T follicular helper cell (primary cell): Measurements from ENCODE around the gene MN1.

Experiments used
- DNase-seq: peaks from one replicate; pipeline ENCODE4 v3.0.0-alpha.2; 2020; ENCODE audit warnings: low read depth

Gene MN1

DNA sequence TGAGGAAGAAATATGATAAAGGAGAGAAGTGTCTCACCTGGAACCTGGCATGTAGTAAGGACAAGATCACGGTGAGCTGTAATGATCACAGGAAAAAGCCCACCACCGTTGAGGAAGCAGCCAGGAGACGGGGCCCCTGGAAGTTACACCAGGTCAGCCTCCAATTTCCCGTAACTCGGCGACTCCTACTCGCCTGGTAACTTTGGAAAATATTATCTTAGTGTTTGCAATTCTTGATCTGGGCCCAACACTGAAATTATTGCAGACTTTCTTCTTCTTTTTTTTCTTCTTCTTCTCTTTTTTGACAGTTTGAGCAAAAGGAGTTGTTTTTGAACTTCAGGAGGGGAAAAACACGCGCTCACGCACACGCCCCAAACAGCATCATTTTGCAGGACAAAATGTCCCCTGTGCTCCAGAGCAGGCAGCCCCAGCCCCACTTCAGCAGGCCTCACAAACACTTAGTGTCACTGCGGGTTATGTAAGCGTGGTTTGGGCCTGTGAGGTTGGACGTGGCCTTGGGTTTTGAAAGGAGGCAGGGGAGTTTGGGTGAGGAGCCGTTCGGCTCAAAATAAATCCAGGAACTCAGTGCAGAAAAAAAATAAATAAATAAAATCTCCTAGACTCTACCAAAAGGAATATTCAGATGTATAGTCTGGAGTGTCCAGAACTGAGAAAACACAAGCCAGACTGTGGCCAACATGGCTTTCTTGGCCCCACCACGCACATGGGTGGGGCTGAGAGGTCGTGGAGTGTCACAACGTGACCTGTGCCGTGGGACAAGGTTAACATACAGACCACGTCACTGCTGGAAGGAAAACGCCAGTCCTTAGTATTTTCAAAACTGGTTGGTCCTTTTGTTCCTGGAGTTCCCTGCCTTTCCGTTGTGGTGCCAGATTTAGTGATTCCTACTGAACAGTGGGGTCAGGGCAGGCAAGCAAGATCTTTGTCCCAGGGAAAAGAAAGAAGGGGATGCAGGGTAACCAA, 26.3 kb upstream of the MN1 start:
- DNase-seq = no peak

DNA sequence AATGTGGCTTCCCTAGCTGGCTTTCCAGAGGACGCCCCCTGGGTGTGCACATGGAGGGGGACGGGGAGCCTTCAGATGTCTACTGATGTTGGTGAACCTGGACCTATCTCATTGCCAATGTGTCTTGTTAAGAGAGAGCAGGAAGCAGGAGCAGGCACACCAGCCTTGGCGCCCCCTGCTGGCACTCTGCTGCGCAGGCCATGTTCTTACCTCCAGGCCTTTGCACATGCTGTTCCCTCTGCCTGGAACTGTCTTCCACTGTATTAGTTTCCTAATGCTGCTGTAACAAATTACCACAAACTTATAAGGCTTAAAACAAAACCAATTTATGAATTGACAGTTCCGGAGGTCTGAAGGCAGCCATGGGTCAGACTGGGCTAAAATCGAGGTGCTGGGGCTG, 23.6 kb upstream of the MN1 start:
- no peak for DNase-seq

DNA sequence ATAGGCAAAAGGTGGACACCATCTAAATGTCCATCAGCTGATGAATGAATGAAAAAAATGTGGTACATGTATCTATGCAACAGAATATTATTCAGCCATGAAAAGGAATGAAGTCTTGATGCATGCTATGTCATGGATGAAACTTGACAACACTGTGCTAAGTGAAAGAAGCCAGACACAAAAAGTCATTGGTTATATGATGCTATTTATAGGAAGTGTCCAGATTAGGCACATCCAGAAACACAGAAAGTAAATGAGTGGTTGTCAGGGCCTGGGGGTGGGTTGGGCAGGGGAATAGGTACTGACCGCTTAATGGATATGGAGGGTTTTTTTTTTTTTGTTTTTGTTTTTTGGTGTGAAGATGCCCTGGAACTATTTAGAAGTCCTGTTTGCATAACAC, 21.7 kb upstream of the MN1 start:
- DNase-seq = no peak

DNA sequence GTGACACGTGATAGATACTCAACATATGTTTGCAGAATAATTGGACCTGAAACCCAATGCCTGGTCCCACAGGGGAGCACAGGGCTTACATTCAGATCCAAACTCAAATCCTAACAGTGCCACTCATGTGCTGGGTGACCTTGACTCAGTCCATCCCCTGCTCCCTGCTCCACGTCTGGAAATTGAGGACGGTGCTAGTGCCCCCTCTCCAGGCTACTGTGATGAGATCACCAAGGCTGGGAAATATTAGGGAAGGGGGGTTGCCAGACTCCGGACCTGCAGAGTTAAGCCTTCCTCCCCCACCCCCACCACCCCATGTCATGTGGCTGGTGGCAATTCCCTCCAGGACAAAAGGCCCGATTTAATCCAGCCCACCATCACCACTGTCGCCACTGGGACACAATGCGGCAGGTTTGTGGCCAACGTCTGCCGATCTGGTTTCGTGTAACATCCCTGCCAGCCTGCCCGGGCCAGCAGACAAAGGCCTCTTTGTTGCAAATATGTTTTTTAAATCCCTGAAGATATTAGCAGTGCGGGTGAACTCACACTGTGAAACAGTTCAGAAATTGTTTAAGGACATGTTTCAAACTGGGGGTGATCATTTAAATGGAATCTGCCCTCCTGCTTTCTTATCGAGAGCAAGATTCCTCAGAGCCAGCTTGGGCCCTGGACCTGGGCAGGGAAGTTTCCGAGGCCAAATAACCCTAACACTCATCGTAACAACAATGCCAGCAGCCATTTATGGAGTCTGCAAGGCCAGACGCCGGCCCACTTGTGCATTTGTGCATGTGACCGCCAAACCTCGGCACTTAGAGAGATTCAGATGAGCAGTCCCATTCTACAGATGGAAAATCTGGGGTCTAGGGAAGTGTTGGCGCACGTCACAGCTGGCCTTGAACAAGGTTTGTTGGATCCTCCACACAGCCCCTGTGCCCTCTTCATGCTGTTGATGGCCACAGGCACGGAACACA, 19.6 kb upstream of the MN1 start:
- DNase-seq = no peak

DNA sequence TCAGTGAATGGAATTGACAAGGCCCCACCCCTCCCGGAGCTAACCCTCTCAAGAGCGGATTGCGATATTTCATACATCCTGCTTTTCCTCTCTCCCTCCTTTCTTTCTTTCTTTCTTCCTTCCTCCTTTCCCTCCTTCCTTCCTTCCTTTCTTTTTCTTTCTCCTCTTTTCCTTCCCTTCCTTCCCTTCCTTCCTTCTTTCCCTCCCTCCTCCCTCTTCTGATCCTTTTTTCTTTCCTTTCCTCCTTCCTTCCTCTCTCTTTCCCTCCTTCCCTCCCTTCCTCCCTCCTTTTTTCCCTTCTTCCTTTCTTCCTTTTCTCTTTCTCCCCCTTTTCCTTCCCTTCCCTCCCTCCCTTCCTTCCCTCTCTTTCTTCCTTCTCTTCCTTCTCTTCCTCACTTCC, 15.0 kb upstream of the MN1 start:
- no peak for DNase-seq

DNA sequence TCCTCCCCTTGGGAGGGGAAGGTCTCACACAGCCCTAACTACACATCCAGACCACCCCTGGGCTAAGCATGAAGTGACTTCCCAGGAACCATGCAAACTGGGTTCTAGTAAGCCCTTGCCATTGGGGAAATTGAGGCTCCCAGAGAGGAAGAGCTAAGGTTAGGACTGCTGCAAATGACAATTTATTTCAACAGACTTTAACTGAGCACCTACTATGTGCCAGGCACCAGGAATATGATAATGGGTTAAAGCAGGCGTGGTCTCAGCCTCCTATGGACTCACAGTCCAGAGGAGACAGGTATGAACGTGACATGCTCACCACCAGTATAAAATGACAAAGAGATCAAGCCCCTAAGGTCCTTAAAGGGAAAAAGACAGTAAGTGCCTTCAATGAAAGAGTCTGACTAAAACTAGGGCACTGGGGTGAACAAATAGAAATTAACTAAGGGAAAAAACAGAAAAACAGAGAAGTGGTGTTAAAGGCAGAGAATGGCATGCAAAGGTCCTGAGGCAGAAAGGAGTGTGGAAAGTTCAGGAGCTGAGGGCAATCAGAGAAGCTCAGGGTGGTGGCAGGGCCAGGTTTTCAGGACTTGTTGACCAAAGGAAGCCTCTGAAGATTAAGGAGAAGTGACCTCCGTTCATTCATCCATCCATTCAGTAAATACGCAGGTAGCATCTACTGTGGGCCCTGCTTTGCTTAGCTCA, 14.4 kb upstream of the MN1 start:
- DNase-seq = no peak

DNA sequence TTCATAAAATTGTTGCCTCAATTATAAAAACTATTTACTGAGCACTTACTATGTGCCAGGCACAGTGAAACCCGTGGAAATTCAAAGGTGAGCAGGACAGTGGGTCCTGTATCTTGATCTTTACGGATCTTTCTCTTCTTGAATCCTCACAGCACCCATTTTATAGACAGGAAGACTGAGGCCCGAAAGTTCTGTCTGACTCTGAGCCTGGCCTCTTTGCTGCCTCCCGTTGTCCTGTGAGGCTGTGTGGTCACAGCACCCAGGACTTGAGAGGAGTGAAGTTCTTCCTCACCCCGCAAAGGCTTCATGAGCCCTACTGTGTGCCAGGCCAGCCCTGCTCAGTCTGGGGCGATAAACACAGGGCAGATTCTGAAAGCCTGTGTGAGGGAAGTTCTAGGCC, 13.4 kb upstream of the MN1 start:
- no peak for DNase-seq

DNA sequence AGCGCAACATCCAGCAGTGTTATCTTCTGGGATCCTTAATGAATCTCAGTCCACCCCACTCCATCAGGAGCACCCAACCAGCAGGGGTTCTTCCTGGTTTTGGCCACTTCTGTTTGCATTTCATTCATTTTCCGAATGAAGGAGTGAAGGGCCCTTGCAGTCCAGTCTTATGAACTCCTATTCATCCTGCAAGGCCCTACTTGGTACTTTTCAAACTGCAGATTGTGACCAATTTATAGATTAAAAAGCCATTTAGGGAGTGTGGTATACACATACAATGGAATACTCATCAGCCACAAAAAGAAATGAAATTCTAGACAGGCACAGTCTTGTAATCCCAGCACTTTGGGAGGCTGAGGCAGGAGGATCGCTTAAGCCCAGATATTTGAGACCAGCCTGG, 10.2 kb upstream of the MN1 start:
- DNase-seq = no peak

DNA sequence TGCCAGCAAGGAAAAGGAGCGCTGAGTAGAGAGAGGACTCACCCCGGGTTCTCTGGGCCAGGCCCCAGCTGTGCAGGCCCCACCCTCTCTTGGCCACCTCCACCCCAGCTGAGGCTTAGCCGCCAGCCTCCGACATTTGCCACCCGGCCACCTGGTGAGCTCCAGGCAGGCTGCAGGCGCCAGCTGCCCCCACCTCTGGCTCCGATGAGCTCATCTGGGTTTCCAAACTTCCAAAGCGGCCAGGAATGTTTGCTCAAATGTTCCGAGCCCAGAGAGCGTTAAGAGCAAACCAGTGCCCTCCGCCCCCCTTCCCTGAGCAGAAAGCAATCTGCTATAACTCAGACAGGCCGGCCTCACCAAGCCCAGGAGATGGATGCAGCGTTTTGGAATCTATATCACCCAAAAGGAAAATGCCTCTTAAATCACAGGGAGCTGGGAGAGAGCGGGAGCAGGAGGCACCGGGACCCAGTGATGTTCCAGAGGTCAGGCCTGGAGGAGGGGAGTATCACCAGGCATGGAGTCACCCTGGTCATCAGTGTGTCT, 9.1 kb upstream of the MN1 start:
- no peak for DNase-seq

DNA sequence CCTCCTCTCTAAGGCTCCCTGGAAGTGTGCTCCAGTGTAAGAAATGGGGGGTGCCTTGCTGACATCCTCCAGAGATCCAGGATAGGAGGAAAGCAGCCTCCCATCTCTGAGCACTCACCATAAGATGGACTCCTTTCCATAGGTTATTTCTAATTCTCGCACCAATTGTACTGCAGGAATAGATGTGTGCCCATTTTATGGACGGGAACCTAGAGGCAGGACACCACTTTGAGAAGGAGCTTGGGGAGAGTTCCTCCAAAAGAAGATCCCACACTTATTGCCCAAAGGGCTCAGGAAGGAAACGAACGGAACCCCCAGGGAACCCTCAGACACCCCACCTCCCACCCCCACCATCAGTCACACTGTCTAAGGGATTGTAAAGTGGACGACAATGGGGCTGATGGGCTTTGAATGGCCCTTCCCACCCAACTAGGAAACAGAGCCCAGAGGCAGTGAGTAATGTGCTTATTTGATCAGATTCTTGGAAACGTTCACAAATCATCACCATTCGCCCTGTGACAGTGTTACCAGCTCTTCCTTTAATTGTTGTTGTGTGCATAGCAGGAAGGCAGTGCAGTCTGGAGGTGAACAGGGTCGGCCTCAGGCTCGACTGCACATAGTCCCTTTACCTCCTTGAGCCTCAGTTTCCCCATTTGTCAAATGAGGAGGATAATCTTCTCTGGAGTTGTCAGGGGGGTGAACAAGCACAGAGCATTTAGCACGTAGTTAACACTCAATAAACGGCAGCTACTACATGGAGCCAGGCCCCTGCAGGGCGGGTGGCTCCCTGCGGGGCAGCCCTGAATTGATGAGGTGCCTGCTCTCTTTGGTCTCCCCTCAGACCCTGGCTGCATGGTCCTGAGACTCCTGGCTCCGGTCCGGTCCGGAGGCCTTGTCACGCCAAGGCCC, 8.4 kb upstream of the MN1 start:
- DNase-seq = no peak

DNA sequence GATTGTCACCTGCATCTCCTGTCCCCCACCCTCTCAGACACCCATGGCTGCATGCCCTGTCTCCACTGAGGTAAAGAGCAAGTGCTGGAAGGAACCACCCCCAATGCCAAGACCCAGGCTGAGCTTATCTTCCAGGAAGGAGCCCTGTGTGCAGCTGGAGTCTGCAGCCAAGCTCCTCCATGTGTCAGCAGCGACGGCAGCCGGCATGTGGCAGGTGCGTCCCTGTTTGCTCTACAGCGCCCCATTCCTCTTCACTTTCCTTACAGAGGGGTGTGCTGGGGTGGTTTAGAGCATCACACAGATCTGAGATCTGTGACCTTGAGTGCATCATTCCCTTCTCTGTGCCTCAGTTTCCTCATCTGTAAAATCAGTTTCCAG, 7.7 kb upstream of the MN1 start:
- no peak for DNase-seq

DNA sequence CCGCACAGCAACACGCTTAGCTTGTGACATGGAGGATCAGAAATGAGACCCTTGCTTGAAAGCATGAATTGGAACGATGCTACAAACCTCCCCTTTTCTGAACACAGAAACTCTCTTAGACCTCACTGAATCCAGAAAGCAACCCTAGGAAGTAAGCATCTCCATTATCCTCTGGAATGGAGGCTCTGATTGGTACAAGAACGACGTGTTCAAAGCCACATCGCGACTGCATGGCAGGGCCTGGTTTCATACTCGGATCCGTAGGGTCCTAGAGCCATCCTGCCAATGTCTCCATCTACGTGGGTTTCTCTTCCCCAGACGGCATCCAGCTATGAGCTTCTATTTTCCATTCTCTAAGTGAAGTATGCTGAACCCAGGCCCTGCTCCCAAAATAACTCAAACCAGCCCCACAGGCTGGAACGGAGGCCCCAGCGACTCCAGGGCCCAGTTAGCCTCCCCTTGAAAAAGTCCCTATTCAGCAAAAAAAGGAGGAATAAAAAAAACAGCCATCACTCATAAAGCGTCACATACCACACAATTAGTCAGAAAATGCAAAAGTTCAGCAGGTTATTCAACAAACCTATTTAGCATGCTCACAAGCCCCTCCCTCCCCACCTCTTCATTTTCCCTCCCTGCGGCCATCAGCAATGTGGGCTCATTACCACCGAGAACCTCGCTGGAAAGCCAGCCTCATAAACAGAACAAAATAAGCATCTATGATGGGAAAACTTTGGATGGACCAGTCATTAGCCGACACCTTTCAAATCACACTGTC, 7.1 kb upstream of the MN1 start:
- DNase-seq = no peak

DNA sequence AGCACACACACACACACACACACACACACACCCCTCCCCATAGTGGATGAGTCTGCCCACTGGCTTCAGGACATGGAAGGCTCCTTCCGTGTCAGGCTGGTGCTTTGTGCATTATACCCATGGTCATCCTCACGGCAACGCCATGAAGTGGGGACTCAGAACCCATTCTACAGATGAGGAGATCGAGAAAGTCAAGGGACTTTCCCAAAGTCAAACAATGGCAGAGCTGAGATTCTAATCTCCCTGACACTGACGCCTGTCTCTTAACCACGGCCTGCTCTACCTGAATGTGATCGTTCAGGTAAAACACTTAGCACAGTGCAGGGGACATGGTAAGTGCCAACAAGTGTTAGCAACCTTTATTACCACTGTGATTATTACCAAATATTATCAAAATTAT, 4.3 kb upstream of the MN1 start:
- DNase-seq = no peak

DNA sequence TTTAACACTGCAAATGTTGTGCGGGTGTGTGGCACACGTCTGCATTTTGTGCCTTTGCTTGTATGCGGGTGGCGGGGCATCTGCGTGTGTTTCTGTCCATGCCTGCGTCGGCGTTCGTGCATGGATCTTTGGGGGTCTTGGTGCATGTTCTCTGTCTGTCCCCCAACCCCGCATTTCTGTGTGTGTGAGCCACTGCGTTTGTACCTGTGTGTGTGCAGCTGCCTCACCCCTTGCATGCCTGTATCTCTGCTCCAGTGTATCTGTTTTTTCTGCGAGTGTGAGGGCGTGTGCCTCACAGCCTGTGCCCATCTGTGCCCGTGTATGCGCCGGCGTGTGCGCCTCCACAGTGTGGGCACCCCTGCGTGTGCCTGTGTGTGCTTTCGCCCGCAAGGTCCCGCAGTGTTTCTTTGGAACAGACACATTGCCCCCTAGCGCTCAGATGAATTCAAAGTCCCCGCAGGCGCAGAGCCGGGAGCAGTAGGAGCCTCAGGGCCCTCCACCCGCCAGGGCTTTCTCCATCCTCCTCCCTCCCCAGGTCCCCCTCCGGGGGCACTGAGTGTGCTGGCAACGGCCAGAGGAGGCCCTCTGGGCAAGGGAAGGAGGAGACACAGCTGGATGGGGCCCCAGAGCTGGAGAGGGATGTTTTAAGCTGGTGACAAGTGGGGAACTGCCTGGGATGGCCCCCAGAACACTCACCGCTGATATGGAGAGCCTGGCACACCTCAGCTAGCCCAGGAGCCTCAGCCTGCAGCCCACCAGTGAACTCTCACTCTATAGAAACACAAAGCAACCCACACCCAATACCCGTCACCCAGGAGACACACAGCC, 3.1 kb upstream of the MN1 start:
- DNase-seq = peak; percentile 31

DNA sequence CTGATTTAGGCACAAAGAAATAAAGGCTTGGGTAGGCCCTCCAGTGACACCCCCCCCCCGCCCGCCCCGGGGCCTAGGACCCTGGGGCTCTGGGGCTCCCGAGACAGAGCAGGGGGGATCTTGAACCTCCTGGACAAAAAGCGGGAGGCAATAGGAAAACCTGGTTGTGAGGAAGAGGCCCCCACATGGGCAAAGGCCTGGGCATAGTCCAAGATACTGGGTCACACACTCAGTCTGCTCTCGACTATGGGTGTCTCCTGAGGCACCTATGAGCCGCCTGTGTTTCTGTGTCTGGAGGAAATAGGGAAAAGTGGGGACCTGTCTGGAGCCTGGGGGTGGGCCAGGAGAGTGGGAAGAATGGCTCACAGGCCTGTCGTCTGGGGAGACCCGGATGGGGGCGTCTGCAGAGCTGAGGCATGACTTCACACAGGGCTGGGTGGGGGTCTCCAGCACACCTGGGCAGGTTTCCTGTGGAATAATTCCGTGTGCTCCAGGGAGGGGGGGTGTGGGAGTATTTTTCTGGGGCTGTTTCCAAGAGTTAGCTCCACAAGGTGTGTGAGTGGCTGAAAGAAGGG, 2.4 kb upstream of the MN1 start:
- no peak for DNase-seq

DNA sequence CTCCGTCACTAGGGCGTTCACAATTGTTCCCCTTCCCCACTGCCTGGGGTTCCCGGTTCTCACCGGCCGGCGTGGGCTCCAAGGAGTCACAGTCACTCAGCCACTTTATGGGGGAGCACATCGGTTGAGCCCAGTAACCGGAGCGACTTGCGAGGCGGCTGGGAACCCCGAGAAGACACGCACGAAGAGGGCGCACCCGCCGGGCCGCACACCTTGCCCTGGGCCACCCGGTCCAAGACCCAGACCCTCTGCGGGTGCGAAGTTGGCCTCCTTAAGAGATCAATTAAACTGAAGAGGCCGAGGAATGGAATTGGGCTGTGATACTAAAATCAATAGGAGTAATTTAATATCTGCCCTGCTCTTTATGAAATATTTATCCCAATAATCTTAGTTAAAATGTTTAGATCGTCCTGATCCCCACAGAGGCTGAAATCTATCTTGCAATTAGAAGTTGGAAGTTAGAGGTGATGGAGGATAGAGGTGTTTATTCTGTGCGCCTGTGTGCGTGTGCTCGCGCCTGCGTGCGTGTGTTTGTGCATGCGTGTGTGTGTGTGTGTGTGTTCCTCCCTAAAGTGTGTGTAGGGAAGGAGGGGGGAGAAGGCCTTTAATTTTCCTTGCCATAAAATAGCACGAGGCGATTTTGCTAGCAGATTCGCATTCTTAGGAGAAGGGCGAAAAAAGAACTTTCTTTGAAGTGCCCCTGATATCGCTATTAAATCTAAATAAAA, 954 bp upstream of the MN1 start:
- DNase-seq = no peak

DNA sequence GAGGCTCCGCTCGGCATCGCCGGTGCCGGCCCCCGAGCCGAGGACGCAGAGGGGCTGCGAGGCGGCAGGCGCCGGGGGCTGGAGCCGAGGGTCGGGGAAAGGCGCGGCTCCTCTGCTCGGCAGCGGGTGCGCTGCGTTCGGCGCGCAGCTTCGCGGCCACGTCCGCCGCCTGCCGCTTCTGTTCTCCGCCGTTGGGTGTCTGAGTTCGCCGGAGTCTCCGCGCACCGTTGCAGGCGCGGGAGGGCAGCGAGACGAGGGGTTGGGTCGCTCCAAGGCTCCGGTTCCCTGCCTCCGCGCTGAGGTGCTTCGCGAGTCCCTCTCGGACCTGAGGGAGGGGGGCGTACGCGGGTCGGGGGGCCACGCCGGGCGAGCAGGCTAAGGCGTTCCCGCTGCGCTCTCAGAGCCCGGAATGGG, 347 bp downstream of the MN1 start:
- DNase-seq = no peak
